ENCODE measurements around the gene NXPH2.

DNA sequence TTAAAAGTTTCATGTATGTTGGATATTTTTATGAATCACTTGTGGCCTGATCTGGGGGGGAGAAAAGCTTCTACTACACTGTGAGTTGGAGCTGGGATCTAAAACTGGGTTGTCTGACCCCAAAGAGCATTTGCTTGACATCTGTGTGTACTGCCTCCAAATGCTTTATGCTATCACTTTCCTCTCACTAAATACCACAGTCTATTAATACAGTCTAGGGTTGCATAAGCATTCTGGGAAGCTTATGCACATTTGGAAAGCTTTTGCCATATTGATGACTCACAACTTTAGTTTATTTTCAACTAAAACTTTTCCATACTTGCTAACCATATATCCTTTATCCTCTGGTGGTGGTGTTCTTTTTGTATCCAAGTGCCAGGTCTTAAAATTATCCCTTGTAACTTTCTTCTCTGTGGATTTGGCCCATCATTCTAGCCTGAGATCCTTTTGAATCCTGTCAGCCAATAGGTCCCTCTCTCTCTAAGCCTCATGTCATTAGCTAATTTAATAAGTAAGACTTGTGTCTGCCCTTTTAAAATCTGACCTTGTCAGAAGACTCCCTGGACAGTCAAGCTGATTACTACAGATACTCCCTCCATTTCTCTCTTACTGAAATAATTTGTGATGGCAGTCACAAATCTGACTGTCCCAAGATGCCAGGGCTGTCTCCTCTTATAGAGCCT is 72.7 kb downstream of the NXPH2 start:
- TF ChIP-seq CTCF (IDR thresholded peaks at IDR 0.05; ENCODE audit: low read length) (no peak), EZH2 (IDR thresholded peaks at IDR 0.05; ENCODE audit: borderline replicate concordance, low read length) (no peak)
